Measurements from ENCODE around the gene CWC27.
"Not testable (repeated sequence)": the region's sequence is repeated elsewhere in the genome, so short reads cannot be mapped to it uniquely, and the experiment has no call there.

CWC27 gene

DNA sequence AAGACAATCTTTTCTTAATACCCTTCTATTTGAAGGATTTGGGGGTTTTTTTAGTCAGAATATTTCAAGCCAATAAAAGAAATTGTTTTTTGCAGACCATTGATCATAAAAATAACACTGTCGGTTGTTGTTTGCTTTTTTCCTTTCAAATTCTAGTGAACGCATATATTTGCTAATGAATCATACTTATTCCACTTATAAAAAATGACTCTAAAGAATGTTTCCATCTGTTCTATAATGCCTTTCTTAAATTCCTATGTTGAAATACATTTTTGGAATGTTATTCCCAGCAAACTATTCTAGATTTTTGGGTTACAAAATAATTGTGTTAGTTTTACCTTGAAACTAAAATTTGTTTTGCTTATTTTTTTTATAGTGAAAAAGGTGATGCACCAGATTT lies 32.2 kb downstream of the CWC27 start:
- TF ChIP-seq, protein P1, sequence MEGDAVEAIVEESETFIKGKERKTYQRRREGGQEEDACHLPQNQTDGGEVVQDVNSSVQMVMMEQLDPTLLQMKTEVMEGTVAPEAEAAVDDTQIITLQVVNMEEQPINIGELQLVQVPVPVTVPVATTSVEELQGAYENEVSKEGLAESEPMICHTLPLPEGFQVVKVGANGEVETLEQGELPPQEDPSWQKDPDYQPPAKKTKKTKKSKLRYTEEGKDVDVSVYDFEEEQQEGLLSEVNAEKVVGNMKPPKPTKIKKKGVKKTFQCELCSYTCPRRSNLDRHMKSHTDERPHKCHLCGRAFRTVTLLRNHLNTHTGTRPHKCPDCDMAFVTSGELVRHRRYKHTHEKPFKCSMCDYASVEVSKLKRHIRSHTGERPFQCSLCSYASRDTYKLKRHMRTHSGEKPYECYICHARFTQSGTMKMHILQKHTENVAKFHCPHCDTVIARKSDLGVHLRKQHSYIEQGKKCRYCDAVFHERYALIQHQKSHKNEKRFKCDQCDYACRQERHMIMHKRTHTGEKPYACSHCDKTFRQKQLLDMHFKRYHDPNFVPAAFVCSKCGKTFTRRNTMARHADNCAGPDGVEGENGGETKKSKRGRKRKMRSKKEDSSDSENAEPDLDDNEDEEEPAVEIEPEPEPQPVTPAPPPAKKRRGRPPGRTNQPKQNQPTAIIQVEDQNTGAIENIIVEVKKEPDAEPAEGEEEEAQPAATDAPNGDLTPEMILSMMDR (conservative IDR thresholded peaks at IDR 0.05; ENCODE audit: low read depth, low read length): no peak
- no peak overlapping the region for H3K4me3 ChIP-seq (ENCODE audit: low read length)
- no peak for DNase-seq (ENCODE audit: low read depth)

DNA sequence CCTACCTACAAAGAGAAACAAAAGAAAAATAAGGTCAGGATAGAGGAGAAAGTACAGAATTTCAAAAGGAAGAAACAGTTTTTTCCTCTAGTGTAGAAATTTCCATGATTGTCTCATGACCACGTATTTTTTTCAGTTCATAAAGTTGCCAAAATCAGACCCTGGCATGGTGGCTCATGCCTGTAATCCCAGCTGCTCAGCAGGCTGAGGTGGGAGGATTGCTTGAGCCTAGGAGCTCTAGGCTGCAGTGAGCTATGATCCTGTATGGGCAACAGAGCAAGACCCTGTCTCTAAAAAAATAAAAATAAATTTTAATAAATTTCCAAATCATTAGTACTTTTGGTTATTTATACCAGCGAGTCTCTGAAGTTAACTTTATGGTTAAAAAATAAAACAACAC lies 37.8 kb downstream of the CWC27 start:
- TF ChIP-seq, protein P1 (conservative IDR thresholded peaks at IDR 0.05; ENCODE audit: low read depth, low read length): no peak
- no peak for DNase-seq (ENCODE audit: low read depth)
- no peak overlapping the region for H3K4me3 ChIP-seq (ENCODE audit: low read length)

DNA sequence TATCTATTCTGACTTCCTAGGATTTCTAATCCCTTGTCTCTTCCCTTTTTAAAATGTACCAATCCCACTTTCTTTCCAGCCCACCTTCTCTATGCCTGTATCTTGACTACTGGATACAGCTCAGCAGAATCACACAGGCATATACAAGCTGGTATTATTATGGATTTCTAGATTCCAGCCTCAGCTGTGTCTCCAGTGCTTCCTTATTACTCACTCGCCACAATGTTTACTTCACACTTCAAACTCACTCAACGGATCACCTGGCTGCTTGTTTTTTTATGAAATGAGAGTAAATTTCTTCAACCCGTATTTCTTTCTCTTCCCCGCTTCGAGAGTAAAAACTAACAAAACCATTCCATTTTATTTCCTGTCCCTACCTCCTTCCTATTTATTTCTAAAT lies 38.8 kb downstream of the CWC27 start:
- DNase-seq (ENCODE audit: low read depth): no peak
- no peak overlapping the region for H3K4me3 ChIP-seq (ENCODE audit: low read length)
- TF ChIP-seq, protein P1 (conservative IDR thresholded peaks at IDR 0.05; ENCODE audit: low read depth, low read length): no peak

DNA sequence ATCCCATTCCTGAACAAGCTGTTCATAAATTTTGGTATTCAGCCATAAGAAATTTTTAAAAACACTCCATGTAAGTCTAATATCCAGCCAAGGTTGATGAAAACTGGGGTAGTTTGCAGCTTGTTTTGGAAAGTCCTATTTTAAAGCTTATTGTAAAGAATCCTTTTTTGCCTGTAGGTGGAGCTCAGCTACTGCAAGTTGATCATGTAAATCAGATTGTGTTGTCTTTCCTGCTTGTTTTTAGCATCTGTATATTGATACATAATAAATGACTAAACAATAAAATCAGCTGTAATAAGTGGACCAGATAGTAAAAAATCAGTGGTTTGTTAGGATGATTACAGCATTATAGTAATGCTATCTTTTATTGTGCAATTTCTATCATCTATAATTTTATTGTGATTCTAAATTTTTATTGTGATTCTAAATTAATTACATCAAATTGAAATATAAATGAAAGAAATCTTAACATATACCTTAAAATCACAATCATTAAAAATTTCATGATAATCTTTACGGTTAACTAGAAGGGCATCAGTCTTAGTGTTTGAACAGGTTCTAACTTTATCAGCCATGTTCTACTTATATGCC lies 42.4 kb downstream of the CWC27 start:
- no peak overlapping the region for H3K4me3 ChIP-seq (ENCODE audit: low read length)
- TF ChIP-seq, protein P1 (conservative IDR thresholded peaks at IDR 0.05; ENCODE audit: low read depth, low read length): peak; percentile 69
- peak; percentile 20 for DNase-seq (ENCODE audit: low read depth)

DNA sequence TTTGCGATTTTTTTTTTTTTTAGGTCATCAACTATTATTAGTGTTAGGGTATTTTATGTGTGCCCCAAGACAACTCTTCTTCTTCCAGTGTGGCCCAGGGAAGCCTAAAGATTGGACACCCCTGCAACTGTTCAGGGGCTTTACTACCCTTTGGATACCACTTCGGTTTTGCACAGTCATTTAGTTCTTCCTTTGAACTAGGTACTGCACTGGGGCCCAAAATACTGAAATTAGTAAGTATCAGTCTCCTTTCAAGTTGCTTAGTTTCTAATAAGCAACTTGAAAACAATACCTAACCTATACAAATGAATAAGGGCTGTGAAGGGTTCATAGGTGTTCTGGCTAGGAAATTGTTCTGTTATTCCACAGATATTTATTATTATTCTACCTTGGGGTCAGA lies 45.3 kb downstream of the CWC27 start:
- TF ChIP-seq, protein P1 (conservative IDR thresholded peaks at IDR 0.05; ENCODE audit: low read depth, low read length): no peak

DNA sequence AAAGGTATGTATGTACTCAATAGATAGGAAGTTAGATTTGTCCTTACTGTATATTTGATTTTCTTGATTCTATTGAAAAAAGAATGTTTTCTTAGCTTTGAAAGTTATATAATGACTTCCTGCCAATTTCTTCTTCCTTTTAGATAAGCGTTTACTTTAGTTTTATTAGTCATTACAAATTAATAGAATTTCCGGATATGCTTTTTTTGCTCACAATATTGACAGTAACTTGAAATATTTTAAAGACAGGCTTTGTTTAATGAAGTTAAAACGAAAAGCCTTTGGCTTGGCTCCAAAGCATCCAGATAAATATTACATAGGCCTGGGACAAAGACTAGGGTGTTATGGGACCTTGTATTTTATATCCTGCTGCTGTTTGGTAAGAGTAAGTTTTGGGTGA lies 49.5 kb downstream of the CWC27 start:
- no peak overlapping the region for H3K4me3 ChIP-seq (ENCODE audit: low read length)
- TF ChIP-seq, protein P1 (conservative IDR thresholded peaks at IDR 0.05; ENCODE audit: low read depth, low read length): no peak
- DNase-seq (ENCODE audit: low read depth): no peak

More for the DNA sequence above, 45.3 kb downstream of the CWC27 start:
- no peak overlapping the region for H3K4me3 ChIP-seq (ENCODE audit: low read length)
- DNase-seq (ENCODE audit: low read depth): no peak

DNA sequence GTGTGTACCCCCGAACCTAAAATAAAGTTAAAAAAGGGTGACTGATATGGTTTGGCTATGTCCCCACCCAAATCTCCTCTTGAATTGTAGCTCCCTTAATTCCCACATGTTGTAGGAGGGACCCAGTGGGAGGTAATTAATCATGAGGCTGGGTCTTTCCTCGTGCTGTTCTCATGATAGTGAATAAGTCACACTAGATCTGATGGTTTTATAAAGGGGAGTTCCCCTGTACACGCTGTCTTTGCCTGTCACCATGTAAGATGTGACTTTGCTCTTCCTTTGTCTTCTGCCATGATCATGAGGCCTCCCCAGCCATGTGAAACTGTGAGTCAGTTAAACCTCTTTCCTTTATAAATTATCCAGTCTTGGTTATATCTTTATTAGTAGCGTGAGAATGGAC lies 50.6 kb downstream of the CWC27 start:
- DNase-seq (ENCODE audit: low read depth): not testable (repeated sequence)

More for the DNA sequence above, 50.6 kb downstream of the CWC27 start:
- H3K4me3 ChIP-seq (ENCODE audit: low read length): not testable (repeated sequence)
